Activated CD4-positive, alpha-beta T cell treated with anti-CD3 and anti-CD28 coated beads for 24 hours (primary cell): Measurements from ENCODE around the gene GPD1.
"Not testable (repeated sequence)": the region's sequence is repeated elsewhere in the genome, so short reads cannot be mapped to it uniquely, and the experiment has no call there.

Source experiments
- DNase-seq, 2 donors: peaks; one replicate each; pipeline ENCODE4 v3.0.0-alpha.2; 2020; ENCODE audit warnings: low read depth in 2 of 2

Gene GPD1

GRCh38 chr12:50123203-50123602 is 19.4 kb downstream of the GPD1 start:
- DNase-seq = no peak

GRCh38 chr12:50127546-50127945 is 23.7 kb downstream of the GPD1 start:
- DNase-seq = no peak

GRCh38 chr12:50129290-50129689 is 25.5 kb downstream of the GPD1 start:
- DNase-seq = no peak

- no peak for DNase-seq
Measured at GRCh38 chr12:50132505-50133135, 28.8 kb downstream of the GPD1 start.

GRCh38 chr12:50142993-50143392 is 39.2 kb downstream of the GPD1 start:
- DNase-seq = no peak

GRCh38 chr12:50145439-50145838 is 41.6 kb downstream of the GPD1 start:
- no peak for DNase-seq

GRCh38 chr12:50147281-50147680 is 43.5 kb downstream of the GPD1 start:
- no peak for DNase-seq

- DNase-seq = not testable (repeated sequence)
Measured at GRCh38 chr12:50148011-50148410, 44.2 kb downstream of the GPD1 start.

- DNase-seq = no peak
Measured at GRCh38 chr12:50149311-50149710, 45.5 kb downstream of the GPD1 start.

- DNase-seq = no peak
Measured at GRCh38 chr12:50151047-50151687, 47.4 kb downstream of the GPD1 start.

GRCh38 chr12:50154947-50155346 is 51.1 kb downstream of the GPD1 start:
- not testable (repeated sequence) for DNase-seq

- no peak for DNase-seq
Measured at GRCh38 chr12:50156641-50157040, 52.8 kb downstream of the GPD1 start.

- DNase-seq = no peak
Measured at GRCh38 chr12:50157259-50157658, 53.5 kb downstream of the GPD1 start.

- no peak for DNase-seq
Measured at GRCh38 chr12:50160643-50161042, 56.8 kb downstream of the GPD1 start.
